LNCaP clone FGC (cell line): Measurements from ENCODE around the gene GPRIN2.

ENCODE experiments used
- DNase-seq: peaks from one replicate; pipeline ENCODE4 v3.0.0-alpha.2; 2011; ENCODE audit warnings: low read depth
- H3K4me3 ChIP-seq: 2 replicates; pipeline ENCODE4 v1.5.1; 2011; ENCODE audit warnings: mild to moderate bottlenecking, low read depth, low read length, control low read depth
- CTCF ChIP-seq: IDR thresholded peaks from 2 replicates; pipeline ENCODE4 v1.5.1; 2012; ENCODE audit warnings: mild to moderate bottlenecking; ENCODE audit not compliant: control insufficient read depth, insufficient read depth; ENCODE audit errors: extremely low read depth

The GPRIN2 gene

GRCh38 chr10:46544989-46545791, 11.3 kb downstream of the GPRIN2 start:
- H3K4me3 ChIP-seq = no peak overlapping the region
- TF ChIP-seq CTCF = 0 out of 2 replicates have a peak, but pooled peaks have one; percentile 13
- DNase-seq = no peak

- DNase-seq = no peak
- TF ChIP-seq CTCF = no peak
- no peak overlapping the region for H3K4me3 ChIP-seq
Measured at GRCh38 chr10:46543466-46544377, 12.7 kb downstream of the GPRIN2 start.

GRCh38 chr10:46542567-46543465, 13.6 kb downstream of the GPRIN2 start:
- no peak for TF ChIP-seq CTCF

GRCh38 chr10:46541735-46542566, 14.5 kb downstream of the GPRIN2 start:
- no peak for DNase-seq
- no peak for TF ChIP-seq CTCF
- H3K4me3 ChIP-seq = no peak overlapping the region

More at GRCh38 chr10:46542567-46543465, 13.6 kb downstream of the GPRIN2 start:
- no peak overlapping the region for H3K4me3 ChIP-seq
- no peak for DNase-seq

GRCh38 chr10:46541017-46541661, 15.3 kb downstream of the GPRIN2 start:
- TF ChIP-seq CTCF = no peak
- no peak overlapping the region for H3K4me3 ChIP-seq
- DNase-seq = no peak
